CD4-positive, alpha-beta T cell treated with Interleukin-21 for 1 hour (primary cell): ENCODE measurements around the gene SLC66A3.

Experiments
- DNase-seq: peaks from one replicate; pipeline ENCODE4 v3.0.0-alpha.2; 2020

The SLC66A3 gene

GRCh38 chr2:11220445-11220844 is 65.2 kb downstream of the SLC66A3 start:
- no peak for DNase-seq

- no peak for DNase-seq
Measured at GRCh38 chr2:11222845-11223244, 67.6 kb downstream of the SLC66A3 start.

- DNase-seq = no peak
Measured at GRCh38 chr2:11224887-11225286, 69.6 kb downstream of the SLC66A3 start.

GRCh38 chr2:11227595-11227994 is 72.3 kb downstream of the SLC66A3 start:
- DNase-seq = no peak
